ENCODE data around the gene COQ2. TPM values are rescaled to one million over a fixed set of nuclear protein-coding genes. Genes with fewer than 3 reads are reported as not detected.
"Not testable (repeated sequence)": the region's sequence is repeated elsewhere in the genome, so short reads cannot be mapped to it uniquely, and the experiment has no call there.

COQ2 gene
- total RNA-seq, 1 experiment from 2014 or later: 14.6 TPM

DNA sequence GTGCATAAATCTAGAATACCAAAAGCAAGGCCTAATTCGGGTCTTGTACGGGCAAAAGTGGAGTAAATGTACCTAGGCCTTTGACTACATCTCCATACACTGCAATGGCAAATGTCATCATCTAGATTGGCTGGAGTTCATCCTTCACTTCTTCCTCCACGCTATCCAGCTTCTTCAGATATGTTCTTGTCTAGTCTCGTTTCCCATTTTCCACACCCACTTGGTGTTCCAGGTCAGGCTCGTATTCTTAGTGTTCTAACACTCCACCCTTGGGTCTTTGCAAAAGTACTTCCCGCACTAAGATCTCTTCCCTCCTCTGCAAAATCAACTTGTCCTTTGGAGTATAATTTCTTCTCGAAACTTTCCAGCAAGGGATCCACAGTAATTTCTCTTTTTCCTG lies 1.4 kb downstream of the COQ2 start:
- DNase-seq (ENCODE audit: low spot score): no peak

DNA sequence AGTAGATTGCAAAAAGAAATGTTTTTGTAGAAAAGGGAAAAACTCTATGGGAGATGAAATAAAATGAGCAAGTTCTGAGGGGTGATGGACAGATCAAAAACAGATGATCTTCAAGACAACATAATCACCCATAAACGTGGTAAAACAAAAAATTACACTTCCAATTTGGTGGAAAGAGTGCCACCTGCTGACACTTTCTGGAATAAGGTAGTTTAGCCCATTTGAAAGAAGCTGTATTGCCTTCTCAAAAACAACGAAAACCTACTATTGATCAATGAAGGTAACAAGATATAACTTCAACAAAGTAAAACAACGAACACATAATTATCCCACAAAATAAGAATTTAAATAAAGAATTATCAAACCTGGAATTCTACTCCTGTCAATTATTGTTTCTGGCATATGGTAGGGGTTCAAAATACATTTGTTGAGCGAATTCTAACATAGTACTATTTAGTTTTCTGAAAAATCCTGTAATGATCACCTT lies 2.5 kb downstream of the COQ2 start:
- peak; percentile 78 for DNase-seq (ENCODE audit: low spot score)

DNA sequence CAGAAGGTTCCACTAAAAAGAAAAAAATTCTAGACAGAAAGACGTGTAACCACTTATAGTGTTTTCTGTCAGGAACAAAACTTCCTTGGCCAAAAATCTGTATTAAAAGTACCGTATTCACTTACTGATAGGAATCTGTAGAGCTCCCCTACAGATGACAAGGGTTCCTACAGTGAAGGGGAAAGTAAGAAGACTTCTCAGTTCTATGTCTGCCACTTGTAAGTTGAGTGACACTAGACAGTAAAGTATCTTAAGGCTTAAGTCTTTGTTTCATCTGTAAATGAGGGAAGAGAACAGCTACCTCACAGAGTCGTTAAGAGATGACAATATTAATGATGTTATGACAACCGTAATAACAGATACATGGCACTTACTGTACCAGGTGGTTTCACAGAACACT lies 3.3 kb downstream of the COQ2 start:
- peak; percentile 16 for DNase-seq (ENCODE audit: low spot score)

DNA sequence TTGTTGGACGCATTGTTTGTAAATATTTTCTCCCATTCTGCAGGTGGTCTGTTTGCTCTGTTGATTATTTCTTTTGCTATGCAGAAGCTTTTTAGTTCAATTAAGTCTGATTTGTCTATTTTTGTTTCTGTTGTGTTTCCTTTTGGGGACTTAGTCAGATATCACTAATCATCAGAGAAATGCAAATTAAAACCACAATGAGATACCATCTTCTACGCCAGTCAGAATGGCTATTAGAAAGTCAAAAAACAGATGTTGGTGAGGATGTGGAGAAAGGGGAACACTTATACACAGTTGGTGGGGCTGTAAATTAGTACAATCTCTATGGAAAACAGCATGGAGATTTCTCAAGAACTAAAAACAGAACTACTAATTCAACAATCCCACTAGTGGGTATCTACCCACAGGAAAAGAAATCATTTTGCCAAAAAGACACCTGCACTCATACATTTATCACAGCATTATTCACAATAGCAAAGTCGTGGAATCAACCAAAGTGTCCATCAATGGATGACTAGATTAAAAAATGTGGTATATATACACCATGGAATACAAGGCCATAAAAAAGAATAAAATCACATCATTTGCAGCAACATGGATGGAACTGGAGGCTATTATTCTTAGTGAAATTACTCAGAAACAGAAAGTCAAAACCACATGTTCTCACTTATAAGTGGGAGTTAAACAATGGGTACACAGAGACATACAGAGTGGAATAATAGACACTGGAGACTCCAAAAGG lies 8.1 kb downstream of the COQ2 start:
- no peak for DNase-seq (ENCODE audit: low spot score)

DNA sequence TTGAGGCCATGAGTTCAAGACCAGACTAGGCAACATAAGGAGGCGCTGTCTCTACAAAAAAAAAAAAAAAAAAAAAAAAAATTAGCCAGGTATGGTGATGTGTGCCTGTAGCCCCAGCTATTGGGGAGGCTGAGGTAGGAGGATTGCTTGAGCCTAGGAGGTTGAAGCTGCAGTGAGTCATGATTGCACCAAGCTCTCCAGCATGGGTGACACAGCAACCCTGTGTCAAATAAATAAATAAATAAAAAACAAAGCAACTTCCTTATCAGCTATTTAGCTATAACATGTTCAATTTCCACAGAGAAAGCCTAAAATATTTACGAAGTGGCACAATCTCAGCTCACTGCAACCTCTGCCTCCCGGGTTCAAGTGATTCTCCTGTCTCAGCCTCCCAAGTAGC lies 10.7 kb downstream of the COQ2 start:
- not testable (repeated sequence) for DNase-seq (ENCODE audit: low spot score)

DNA sequence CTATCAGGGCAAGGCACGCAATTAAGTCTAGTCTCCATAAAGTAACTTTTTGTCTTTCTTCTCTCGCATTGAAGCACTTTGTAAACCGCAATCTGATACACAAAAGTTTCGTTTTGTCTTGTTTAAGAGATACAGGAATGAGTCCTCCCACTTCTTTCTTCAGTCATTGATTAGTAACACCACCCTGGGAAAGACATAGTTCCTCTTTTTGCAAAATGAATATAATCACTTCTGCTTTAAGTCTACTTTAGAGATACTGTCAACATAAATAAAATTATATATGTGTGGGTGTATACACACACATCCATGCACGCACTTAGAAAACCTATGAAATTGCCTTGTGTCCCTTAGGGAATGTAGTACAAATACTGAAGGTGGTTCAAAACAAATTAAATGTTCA lies 11.7 kb downstream of the COQ2 start:
- no peak for DNase-seq (ENCODE audit: low spot score)

DNA sequence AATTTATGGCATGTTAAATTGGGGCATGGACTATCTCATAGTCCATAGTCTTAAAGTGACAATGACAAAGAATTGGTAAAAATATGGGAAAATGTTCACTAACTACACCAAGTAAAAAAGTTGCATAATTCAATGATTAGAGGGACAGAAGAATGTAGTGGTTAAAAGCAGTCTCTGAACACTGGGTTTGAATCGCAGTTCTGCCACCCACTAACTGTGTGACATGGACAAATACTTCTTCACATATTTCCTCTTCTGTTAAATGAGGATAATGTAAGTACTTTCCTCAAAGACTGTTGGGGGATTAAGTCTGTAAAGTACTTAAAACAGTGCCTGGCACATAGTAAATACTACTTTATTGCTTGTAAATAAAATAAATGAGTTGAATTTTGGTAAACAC lies 15.3 kb downstream of the COQ2 start:
- no peak for DNase-seq (ENCODE audit: low spot score)

DNA sequence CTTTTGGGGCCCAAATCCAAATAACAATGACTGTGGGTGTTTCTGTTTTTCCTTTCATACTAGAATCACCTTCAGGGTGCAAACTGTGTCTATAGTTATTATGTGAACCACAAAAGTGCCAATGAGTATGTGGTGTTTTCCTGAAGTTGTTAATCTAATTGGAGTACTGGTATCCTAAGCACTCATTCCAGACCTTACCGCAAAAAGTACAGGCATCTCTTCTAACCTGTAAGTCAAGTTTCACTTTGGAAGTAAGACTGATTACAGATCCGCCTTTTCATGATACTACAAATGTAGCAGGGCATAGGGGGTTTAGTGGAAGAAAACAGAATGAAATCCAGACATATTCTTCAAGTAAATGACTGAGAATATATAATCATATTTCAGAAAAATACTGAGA lies 16.1 kb downstream of the COQ2 start:
- DNase-seq (ENCODE audit: low spot score): no peak

DNA sequence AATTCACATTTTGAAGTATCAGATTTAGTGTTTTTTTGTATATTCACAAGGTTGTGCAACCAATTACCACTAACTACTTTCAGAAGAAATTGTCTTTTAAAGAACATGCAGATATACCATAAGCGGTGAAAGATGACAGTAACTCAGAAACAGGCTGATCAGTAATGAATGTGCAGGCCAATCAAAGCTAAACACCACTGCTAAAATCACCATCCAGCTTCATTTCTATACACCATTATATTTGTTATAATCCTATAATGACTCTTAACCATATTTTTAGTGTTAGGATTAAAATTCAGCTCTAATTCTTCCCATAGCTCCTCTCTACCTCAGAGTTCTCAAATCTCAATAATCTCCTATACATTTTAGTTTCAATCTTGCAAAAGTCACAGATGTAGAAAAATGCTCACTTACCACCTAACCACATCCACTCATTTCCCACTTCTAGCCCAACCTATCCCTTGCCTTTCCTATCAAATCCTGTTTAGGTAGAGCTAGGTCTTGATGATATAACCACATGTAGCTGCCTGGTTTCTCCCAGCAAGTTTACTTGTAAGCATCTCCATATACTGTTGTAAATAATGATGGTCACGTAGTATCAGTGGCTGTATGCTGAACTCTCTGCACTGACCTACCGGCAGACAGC lies 16.6 kb downstream of the COQ2 start:
- no peak for DNase-seq (ENCODE audit: low spot score)

DNA sequence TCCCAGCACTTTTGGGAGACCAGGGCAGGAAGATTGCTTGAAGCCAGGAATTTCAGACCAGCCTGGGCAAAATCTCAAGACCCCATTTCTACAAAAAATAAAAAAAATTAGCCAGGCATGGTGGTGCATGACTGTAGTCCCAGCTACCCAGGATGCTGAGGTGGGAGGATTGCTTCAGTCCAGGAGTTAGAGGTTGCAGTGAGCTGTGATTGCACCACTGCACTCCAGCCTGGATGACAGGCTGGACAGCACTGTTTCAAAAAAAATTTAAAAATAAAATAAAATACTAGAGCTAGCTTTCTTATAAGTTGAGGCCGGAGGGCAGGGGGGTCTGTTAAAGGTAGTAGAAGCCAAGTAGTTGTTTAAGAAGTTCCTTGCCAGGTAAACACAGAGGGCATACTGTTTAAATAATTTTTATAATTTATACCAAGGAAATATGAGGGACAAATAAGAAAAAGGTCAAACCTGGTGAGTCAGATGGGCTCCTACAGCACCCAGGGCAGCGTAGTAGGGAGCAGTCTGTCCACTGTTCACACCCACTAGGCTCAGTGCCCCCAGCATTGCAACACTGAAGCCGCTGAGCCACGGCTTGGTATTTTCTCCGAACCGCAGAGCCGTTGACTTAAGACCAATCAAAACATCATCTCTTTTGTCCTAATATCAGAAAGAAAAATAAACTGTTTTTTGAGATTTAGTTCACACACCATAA lies 17.3 kb downstream of the COQ2 start:
- no peak for DNase-seq (ENCODE audit: low spot score)

DNA sequence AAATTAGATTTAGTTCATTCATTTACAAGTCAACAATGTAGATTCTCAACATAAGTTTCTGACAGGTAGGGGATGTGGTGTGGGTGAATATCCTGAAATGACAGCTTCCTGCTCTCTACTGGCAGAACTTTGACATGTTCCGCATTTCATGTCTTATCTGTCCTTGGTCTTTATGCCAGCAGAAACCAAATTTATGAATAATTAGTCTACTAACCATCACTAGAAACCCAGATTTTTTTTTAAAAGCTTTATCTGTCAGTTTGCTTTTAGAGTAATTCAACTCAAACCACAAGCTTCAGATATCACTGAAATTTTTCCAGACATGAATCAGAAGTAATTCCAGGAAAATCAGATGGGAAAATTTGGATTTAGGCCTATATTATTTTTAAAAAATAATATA lies 17.9 kb downstream of the COQ2 start:
- DNase-seq (ENCODE audit: low spot score): no peak

DNA sequence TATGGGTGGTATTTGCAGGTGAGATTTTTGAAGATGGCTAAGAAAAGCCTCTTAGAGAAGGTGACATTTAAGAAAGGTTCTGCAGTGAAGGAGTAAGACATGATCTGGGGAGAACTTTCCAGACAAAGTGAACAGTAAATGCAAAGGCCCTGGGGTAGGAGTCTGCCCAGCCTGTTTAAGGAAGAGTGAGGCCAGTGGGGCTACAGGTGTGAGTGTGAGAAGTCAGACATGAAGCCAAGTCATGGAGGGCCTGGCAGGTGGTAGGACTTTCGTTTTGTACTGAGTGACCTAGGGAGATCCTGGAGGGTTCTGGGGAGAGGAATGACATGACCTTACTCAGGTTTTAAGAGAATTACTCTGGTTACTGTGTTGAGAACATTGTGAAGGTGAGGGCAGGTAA lies 21.5 kb downstream of the COQ2 start:
- no peak for DNase-seq (ENCODE audit: low spot score)

DNA sequence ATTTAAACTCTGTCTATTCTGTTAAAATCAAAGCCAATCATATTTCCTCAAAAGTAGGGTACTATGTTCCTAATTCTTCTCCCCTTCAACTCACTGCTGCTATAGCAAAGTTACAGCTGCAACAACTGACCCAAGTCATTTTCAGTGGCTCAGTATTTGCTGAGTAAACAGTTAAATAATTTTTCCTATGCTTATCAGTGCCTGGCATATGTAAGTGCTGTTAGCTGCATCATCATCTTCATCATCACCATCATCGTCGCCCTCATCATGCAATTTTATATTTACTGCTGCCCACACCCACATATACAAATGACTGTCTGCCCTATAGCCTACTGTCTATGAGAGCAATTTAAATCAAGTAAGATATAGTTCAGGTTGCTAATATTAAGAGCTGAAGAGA lies 21.9 kb downstream of the COQ2 start:
- DNase-seq (ENCODE audit: low spot score): no peak

DNA sequence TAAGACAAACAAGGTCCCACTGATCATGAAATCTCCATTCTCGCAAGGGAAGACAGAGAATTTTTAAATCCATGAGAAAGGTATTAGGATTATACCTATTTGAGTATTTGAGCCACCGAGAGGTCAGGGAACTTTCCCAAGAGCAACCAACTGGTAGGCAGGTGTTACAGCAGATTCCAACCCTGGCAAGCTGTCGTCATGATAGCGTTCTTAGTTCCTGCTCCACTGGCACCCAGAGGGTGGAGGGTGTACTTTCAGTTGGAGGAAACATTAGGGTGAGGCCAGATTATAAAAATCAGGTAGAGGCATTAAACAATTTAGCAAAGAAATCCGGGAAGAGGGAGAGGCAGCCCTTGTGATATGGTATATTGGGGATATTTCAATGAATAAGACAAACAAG lies 23.3 kb downstream of the COQ2 start:
- no peak for DNase-seq (ENCODE audit: low spot score)

DNA sequence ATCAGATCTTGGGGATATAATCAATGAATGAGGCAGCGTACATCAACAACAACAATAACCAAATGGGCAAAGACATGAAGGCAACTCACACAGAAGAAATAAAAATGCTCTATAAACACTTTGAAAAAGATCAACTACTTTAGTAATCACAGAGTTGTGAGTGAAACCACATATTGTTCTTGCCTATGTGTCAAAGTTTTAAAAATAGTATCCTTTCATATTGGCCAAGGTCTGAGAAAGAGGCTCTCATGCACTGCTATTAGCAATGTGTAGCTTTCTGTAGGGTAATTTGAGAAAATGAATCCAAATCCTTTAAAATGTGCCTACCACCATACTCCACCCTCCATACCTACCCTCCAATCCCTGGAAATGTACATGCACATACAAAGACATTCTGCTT lies 25.0 kb downstream of the COQ2 start:
- no peak for DNase-seq (ENCODE audit: low spot score)

DNA sequence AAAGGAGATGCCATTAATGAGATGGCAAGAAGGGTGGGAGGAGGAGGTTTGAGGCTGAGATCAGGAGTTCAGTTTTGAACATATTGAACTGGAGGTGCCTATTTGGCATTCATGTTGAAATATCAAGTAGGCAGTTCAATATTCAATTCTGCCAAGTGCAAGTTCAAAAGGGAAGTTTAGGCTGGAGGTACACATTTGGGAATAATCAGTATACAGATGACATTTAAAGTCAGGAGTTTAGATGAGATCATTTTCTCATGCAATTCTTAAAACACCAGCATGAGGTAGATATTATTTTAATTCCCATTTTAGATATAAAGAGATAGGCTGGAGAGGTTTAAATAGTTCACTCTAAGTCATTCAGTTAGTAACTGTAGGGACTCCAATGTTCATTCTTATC lies 26.1 kb downstream of the COQ2 start:
- no peak for DNase-seq (ENCODE audit: low spot score)

DNA sequence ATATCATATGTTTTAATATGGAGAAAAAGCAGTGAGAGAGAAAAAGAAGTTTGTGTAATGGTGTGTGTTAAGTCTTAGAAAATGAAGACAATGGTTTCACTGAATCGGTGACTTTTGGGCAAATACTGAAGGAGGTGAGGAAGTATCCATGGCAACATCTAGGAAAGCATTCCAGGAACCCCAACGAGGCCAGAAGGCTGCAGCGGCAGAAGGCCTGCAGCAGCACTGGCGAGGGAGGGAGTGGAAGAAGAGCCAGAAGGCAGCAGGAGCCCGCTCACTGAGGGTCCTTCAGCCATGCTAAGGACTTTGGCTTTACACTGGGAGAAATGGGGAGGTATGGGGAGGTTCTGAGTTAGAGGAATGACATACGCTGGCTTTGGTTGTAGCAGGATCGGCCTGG lies 26.8 kb downstream of the COQ2 start:
- no peak for DNase-seq (ENCODE audit: low spot score)

DNA sequence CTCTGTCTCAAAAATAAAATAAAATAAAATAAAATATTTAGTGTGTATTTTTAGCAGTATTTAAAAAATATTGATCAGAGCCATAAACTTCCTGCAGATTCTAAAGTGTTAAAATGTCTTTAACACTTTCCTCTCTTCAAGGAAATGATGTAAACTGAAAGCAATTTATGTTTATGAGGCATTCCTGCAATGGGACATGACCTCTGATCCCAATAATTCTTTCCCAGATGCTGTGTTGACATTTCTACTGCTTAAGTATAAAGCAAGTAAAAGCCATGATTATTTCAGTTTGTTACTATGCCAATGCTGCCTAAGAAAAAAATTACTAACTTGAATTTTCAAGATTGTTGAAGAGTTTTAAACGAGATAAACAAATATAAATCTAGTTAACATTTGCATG lies 29.0 kb downstream of the COQ2 start:
- peak; percentile 85 for DNase-seq (ENCODE audit: low spot score)

DNA sequence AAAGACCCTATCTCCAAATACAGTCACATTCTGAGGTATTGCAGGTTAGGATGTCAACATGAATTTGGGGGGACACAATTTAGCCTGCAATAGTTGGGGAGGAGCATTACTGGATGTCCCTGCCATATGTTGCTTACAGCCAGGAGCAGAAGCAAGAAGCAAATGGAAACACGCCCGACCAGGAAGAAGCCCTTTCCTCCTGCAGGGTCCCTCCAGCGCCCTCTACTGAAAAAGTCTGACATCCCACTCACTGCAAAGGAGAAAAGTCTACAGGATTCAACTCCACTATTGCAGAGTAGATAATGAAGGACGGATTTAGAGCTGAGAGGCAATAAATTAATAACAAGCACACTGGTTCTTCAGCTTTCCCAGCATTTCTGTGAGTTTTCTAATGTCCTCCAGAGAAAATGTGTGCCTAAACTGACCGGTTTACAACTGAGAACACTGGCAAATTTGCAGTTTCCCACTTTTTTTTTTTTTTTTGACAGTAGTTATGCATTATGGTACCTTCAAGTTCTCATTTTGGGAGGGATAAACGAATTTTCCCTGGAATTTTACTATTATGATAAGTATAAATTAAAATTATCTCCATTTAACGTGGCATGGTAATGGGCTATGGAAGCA lies 31.7 kb downstream of the COQ2 start:
- DNase-seq (ENCODE audit: low spot score): peak; percentile 85

DNA sequence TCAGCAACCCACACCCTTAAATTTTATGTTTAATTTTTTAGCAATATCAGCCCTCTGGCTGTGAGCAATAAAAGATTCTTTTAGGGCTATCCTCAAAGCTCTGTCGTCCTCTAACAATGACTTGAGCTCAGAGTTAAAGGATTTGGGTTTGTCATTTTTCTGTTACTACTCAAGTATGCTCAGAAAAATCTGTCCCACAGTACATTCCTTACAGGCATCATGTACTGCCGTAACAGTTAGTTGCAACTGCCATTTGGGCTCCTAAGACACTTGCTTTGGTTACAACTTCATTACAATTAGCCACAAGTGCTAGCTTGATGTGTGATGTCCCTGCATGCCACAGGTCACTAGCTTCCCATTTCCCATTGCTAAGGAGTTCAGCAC lies 33.2 kb downstream of the COQ2 start:
- DNase-seq (ENCODE audit: low spot score): no peak

DNA sequence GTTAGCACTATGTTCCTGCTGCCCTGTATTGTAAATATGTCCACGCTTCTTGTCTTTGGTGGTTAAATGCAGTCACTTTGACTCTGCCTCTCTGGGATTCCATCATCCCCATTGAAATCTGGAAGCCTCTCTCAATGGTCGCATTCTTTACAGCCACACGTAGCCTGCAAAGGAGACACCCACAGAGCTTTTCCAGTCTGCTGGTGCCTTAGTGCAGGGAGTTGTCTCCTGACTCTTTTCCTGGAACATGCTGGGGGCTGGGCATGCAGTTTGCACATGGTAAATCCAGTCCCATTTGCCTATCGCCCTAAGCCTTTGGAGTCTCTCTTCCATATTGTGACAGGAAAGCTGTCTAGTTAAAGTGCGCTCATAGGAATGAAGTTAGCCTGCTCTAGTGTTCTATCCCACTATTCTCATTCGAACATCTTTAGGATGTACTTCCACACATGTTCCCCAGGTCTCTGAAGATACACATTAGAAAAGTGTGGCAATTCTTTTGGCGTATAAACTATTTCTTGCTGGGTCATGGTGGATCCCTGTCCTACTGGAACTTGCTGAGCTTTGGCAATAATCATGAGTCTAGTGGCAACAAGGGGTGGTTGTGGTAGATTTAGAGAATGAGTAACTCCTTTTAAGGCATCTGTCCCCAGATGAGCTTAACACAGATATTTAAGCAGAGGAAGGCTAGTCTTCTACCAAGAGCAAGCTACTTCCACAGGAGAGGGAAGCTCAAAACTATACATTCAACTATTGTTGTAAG lies 33.7 kb downstream of the COQ2 start:
- DNase-seq (ENCODE audit: low spot score): no peak

DNA sequence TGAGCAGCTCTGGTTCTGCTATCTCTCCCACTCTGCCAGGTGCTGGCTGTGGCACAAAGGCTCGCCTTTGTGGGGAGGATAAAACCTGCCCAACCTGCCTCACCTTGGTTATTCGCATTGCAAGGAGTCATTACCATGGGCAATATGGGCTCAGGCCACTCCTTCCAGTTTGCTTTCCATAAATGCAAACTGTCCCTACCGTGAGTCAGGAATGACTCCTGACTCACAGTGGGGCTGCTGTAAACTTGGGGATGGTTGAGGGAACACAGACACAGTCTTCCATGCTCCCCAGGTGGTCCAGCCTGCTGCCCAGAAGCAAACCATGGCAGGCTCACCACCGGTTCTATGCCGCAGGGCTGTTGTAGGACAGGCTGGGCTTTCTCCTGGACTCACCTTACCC lies 36.1 kb downstream of the COQ2 start:
- DNase-seq (ENCODE audit: low spot score): no peak

All from HT-29 (cell line).